HG02973 (cell line): ENCODE results near the gene MRPL2.

ENCODE experiments used
- ATAC-seq: cut with Tn5 transposase; IDR thresholded peaks from one replicate; pipeline ENCODE4 v1.9.1; 2021; ENCODE audit warnings: moderate library complexity; ENCODE audit not compliant: unreplicated experiment

Gene MRPL2

DNA sequence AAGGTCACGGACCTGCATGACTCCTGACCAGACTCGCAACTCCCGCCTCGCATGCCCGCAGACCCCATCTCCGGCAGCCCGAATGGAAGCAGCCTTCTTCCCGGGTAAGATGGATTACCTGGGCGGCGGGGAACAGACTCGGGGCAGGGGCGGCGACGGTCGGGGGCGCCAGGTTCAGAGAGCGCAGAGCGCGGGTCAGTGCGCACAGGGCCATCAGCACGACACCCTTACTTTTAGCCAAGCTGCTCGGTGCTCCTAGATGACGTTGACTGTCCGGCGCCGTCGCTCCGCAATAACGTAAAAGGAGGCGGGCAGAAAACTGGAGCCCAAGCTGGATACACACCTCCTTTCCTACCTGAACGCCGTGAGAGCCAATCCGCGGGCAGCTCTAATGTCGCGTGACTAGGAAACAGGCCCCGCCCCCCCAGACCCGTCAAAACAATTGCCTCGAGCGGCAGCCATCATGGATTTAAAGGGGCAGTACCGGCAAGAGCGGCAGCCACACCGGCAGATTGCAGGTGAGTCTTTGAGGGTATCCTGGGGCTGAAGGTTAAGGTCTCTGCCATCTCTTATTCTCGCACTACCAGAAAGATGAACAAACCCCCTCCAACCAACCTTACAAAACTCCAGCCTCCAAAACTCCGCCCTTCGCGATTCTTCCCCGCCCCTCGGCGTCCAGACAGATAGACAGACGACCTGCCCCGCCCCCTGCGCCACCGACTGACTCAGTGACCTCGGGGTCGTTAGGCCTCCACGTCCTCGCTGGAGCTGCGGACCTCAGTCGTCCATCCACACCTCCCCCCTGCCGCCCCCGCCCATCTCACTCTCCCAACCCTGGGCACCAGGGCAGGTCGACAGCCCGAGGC lies at the start of gene MRPL2, which contains the start of gene KLC4:
Gene MRPL2, minus strand, starts transcription at position 267 of the 866 bp plus-strand sequence. Its CDS starts 53 bp downstream, at position 214.
Gene KLC4, plus strand, starts transcription at position 464 of the 866 bp plus-strand sequence. CDS start 1,705 bp downstream, outside the sequence.
- ATAC-seq, result peak; percentile 75

GRCh38 chr6:43107344-43108062 lies 48.3 kb upstream of the MRPL2 start:
- no peak for ATAC-seq

GRCh38 chr6:43105538-43106222 lies 46.4 kb upstream of the MRPL2 start:
- no peak for ATAC-seq

DNA sequence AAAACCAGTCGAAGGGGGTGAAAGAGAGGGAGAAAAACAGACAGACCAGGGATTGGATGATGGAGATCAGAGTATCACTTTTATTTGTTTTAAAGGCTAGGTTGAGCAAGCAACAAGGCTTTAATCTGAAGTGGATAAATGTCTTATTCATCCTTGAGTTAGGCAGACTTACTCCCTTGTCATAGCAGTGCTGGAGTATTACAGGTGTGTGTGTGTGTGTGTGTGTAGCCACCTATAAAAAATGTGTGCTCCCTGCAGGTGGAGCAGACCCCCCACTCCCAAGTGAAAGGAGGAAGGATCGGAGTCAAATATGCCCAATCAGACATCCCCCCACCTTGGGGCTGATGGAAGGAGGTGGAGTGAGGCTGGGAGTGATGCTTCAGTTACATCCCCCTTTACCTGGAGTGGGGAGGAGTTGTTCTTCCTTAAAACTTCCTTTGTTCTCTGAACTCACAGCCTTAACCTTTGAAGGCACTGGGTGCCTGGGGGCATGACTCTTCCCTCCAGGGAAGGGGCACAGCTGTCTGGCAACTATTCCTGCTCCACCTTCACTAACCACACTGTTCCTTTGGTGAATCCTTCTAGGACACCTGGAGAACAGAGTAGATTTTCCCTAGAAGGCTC lies 44.1 kb upstream of the MRPL2 start:
- ATAC-seq, result no peak

- ATAC-seq, result no peak
These were observed 42.3 kb upstream of the MRPL2 start for GRCh38 chr6:43101497-43101896.

DNA sequence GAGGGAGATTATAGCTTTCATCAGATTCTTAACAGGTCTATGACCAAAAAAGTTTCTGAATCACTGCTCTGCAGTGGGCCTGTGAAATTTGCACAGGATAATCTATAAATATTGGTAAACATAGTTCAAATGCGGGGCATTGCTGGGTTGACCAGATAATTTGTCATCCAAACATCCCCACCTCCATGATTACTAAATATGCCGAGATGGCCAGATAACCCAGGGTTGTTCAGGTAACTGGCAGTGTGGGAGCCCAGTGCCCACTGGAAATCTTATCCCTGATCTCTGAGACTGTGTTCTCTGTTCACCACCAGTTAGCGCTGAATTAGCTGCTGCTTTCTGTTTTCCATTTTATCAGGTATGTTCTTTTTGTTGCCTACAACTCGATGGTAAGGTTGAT lies 38.3 kb upstream of the MRPL2 start:
- no peak for ATAC-seq

DNA sequence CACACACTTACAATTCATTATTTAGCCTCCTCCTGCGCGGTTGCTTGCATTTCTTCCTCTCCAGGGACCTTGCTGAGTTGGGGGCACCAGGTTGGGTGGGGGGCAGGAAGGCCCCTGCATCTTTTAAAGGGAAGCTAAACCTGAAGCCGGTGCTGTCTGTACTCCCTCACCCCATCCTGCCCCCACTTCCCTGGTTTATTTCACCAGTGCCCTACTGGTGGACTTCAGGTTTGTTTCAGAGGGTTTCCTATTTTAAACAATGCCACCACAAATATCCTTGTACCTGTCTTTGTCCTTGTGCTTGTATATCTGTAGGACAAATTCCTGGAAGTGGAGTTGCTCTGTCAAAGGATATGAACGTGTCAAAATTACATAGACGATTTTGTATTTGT lies 37.9 kb upstream of the MRPL2 start:
- ATAC-seq, result no peak

DNA sequence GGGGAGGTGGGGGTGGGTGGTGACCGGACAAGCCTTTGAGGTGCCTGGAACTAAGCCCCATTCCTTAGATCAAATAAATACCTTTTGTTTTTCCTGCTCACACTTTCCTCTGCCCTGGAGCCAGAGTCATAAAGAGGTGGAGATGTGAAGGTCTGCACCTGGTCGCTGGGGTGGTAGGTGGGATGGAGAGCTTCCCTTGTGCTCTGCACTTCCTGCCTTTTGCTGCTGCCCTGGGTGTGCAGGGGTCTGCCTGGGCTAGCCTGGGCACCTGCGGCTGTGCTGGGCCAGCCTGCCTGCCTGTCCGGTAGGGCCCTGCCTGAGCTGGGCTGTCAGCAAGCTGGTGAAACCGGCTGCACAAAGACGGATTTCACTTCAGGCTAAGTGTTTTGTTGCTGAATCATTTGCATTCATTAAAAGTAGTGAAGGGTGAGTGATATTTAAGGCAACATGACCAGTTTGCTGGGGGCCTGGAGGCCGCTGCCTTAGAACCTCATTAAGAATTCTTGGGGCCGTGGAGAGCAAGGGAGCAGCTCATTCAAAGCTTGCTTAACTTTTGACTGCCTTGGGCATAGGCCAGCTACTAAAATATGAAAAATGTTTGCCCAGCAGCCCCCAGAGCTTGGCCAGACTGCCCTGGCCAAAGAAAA lies 37.3 kb upstream of the MRPL2 start:
- no peak for ATAC-seq

GRCh38 chr6:43095939-43096338 lies 36.7 kb upstream of the MRPL2 start:
- ATAC-seq, result no peak

DNA sequence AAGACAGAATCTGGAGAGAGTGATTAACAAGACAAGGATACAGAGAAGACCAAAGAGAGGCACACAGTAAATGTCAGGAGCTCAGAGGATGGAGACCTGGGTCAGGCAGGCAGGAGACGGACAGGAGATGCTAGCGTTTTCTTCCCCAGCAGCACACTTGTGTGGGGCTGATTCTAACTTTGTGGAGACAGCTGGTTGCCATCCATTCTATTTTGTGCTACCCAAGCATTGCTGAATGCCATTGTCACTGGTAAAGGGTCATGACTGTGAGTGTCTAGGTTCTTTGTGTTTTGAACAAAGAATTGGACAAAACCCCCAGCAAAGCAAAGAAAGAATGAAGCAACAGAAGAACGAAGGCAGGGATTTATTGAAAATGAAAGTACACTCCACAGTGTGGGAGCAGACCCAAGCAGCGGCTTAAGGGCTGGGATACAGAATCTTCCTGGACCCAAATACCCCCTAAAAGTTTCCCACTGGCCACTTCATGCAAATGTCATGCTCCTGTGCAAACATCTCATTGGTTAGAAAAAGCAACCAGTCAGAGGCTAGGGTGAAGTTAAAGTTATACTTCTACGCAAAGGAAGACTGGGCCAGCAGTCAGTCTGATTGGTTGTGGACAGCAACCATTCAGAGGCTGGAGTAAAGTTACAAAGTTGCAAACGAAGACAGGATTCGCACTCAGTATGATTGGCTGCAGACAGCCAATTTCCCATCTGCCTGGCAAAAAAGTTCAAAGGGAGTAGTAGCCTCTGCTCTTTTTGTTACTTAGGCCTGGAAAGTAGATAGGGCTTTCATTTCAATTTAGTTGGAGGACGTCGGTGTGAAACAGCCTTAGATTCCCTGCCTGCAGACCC lies 34.4 kb upstream of the MRPL2 start:
- no peak for ATAC-seq

- no peak for ATAC-seq
These were observed 33.4 kb upstream of the MRPL2 start for GRCh38 chr6:43092635-43093034.

- no peak for ATAC-seq
These were observed 32.3 kb upstream of the MRPL2 start for GRCh38 chr6:43091436-43091991.

GRCh38 chr6:43091020-43091419 lies 31.8 kb upstream of the MRPL2 start:
- no peak for ATAC-seq

DNA sequence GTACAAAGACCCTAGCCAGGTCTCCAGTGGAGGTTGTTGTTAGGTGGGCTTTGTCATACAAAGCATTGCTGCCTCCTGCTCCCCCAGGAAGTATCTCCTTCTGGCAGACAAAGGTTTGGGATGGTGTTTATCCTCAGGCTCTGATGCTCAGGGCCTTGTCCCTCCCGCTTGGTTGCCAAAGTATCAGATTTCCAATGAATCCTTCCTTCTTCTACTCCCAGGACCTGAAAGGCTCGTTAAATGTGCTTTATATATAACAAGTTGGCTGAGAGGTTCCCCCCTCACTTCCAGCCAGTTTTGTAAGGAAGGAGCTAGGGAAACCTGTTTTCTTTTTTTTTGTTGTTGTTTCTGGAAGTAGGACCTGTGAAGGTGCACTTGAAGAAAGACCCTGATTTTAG lies 31.3 kb upstream of the MRPL2 start:
- no peak for ATAC-seq

DNA sequence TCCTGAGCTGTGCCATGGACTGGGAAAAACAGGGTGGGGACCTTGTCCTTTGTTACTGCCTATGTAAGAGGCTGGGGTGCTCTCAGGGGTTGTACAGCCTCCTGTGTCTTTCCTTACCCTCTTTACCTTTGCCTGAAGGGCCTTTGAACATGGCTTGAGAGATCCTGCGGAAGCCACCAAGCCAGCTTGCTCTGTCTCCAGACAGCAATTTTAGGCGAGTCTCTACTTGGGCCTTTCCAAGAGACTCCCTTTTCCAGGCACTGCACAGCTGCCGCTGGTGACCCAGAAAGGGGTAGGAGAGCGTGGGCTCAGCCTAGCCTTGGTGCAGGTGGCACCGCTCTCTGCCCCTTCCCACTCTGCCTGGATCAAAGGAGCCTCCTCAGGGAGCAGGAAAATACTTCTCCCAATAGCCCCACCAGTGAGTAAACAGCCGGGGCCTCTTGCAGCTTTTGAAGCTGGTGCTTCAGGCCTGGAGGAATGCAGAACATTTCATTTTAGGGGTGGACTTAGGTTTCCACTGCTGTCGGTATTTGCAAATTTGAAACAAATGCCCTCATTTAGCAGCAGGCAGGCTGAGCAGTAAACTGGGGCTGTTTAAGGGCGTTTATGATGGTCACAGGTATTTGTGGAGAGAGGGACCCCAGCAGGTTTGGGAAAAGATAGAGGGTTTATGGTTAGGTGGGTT lies 30.8 kb upstream of the MRPL2 start:
- ATAC-seq, result no peak

- ATAC-seq, result no peak
These were observed 30.2 kb upstream of the MRPL2 start for GRCh38 chr6:43089467-43089866.

GRCh38 chr6:43088654-43089056 lies 29.4 kb upstream of the MRPL2 start:
- ATAC-seq, result no peak

DNA sequence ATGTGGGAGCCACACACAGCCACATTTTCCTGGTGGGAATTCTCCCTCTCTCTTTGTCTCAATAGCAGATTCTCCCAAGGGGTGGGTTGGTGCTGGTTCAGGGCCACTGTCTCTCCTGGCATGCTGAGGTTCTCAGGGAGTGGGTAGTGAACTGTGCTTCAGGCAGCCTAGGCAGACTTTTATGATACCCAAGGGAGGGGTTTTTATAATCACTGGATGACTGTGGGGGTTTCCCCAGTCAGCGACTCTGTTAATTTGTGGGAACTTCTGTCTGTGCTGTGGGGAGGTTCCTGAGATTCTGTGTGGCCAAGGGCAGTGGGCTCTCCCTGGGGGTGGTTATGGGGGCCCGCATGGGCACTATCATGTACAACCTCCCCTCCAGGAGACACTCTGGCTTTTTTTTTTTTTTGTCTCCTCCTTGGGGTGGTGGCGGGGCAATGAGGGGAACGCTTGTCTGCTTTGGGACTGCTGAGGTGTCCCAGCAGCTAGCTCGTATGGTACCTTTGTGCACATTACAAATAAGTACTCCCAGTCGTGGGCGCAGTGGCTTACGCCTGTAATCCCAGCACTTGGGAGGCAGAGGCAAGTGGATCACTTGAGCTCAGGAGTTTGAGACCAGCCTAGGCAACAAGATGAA lies 26.9 kb upstream of the MRPL2 start:
- ATAC-seq, result peak; percentile 54
